HG03460 (cell line): ENCODE measurements around the gene KLK15.
A peak's percentile ranks its signal among the peaks of the same experiment; 100 is the strongest.
"Not testable (repeated sequence)": the region's sequence is repeated elsewhere in the genome, so short reads cannot be mapped to it uniquely, and the experiment has no call there.

Source experiments
- ATAC-seq: cut with Tn5 transposase; IDR thresholded peaks from one replicate; pipeline ENCODE4 v1.9.1; 2021; ENCODE audit not compliant: unreplicated experiment

Gene KLK15

DNA sequence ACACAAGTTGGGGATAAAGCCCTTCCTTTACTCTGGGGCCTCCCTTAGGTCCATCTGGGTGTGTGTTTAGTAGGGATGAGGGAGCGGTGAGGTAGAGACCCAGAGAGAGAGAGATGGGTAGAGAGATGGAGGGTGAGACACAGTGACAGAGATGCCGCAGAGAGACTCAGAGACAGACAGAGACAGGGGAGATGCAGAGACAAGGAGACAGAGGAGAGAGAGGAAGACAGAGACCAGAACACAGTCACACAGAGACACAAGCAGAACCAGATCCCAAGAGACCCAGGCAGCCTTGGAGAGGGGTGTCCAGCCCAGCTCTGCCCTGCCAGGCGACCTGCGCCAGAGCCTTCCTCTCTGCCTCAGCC, 12.1 kb downstream of the KLK15 start:
- no peak for ATAC-seq

DNA sequence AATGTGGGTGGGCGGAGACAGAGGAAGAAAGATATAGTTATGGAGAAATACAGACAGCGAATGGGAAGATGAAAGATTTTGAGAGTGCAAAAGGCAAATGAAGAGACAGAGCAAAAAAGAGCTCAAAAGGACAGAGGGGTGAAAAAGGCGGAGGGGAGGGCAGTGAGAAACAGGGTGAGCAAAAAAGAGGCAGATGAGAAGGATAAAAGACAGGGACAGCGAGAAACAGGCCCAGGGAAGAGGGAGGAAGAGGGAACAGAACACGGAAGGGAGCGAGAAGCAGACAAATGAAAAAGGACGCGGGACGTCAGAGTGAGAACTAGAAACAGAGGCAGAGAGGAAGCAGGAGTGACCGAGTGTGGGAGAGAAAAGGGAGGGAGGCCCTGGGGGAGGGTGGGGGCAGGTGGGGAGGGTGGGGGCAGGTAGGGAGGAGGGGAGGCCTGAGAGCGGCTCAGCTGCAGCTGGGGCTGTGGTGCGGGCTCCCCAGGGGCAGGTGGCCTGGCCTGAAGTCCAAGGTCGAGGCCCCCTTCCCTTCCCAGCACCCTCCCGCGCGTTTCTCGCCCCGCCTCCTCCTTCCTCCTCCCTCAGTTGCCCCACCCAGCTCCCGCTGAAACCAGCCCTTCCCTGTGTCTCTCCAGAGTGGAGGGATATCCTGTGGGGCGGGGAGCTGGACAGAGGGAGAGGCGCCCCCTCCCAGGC, 12.7 kb downstream of the KLK15 start:
- no peak for ATAC-seq

DNA sequence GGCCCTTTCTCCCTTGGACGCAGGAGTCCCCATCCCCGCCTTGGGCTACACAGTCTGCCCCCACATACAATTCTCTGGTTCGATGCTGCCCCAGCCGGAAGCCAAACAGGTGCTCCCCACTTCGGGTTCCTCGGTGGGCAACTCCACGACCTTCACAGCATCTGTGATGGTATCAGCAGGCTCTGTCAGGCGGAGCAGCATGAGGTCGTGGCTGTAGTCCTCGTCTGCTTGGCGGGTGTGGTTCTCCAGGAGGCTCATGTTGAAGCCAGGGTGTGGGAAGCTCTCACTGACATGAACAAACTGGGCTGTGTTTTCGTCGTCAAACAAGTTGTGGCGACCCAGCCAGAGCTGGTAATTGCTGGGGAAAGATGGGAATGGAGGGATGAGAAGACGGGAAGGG, 13.3 kb downstream of the KLK15 start:
- ATAC-seq: no peak

DNA sequence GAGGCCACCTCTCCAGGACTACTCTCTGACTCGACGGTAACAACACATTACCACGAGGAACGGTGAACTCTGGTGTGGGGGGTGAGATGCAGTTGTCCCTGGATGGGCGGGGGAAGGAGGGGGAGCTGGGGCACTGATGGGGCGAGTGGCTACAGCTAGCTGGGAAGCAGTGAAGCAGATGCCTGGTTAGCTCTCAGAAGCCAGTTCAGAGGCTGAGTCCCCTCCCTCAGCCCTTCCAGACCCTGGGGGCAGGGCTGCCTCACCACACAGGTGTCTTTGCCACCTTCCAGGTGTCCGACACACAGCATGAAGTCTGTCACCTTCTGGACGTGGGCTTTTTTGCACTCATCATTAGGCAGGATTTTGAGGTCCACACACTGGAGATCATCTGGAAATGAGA, 13.7 kb downstream of the KLK15 start:
- no peak for ATAC-seq

DNA sequence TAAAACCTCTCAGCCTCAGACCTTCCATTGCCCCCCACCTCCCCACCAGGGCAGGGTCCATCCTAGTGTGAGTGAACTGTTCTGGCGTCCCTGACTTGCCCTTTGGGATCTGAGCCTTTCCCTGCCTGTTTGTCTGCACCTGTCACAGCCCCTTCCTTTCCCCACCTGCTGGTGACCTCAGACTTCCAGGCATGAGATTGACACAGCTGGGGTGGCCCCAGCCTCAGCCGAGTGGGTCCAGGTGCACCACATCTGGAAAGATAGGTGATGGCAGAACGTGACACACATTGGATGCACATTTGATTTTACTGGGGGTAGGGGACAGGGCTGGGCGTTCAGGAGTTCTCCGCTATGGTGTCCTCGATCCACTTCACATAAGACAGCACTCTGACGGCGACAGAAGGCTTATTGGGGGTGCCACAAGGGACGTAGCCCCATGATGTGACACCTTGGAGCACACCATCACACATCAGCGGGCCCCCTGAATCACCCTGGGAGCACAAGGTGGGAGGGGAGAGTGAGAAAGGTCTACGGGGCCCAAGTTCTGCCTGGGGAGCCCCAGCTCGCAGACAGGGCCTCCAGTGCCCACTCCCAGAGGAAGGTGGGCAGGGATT, 14.4 kb downstream of the KLK15 start:
- no peak for ATAC-seq

DNA sequence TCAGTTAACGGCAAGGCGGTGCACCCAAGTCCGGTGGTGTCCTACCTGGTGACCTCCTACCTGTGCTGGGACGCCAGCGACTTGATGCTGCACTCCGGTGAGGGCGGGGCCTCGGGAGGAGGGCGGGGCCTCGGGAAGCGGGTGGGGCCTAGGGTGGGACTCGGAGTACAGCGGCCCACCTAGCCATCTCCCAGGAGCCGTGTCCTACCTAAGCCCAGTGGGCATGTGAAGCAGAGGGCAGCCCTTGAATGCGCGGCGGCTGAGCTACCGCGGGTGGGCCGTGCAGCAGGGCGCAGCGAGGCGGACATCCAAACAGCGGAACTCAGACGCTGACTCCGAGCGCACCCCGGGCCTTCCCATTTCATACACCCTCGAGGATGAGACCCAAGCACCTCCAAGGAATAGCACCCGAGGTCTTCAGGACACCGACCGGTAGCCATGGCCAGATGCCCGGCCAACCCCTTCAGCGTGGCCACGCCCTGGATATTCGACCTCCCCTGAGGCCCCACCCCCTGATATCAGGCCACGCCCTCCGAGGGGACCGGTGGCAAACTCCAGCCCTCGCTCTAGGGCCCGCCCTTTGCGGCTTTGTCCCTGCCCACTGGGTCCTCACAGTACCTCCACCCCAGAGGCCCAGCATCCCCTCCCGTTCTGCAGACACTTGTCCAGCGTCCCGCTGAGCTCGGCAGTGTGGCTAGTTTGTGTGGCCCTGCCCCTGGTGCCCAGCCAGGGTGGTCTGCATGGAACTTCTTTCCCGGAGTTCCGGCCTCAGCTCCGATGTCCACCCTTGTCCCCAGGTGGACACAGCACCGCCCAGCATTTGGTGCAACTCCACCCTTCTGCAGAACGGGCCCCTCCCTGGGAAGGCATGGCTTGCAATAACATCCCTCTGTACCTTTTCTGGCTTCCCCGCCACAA, 15.2 kb downstream of the KLK15 start:
- peak; percentile 58 for ATAC-seq

DNA sequence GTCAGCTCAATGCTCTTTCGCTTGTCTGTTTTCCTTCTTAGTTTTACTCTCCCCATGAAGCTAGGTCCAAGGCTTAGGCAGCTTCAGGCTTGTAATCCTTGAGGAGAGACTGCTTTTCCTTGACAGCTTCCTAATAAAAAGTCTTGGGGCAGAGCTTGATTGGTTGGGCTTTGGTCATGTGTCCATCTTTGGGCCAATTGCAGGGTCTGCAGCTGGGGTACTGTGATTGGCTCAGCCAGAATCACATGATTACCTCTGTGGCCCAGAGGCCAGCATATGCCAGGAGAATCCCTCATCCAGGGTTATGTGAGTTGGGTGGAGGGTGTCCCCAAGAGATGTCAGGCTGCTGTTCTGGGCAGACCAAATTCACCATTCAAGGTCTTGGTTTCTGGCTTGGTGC, 17.9 kb downstream of the KLK15 start:
- no peak for ATAC-seq

DNA sequence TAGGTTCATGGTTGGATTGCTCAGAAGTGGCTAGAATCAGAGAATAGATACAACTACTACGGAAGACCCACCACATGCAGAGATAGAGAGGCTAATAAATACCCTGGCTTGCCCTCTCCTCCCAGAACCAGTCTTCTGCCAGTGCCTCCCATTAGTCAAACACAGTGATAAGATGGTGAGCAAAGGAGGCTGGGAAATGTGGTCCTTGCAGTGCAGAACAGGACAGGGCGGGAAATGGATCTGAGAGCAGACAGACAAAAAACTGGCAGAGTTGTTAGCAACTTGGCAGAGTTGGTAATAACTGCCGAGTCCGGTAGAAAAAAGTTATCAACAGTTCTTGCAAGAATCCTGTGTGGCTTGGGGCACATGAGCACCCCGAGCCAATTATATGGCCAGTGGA, 18.5 kb downstream of the KLK15 start:
- no peak for ATAC-seq

DNA sequence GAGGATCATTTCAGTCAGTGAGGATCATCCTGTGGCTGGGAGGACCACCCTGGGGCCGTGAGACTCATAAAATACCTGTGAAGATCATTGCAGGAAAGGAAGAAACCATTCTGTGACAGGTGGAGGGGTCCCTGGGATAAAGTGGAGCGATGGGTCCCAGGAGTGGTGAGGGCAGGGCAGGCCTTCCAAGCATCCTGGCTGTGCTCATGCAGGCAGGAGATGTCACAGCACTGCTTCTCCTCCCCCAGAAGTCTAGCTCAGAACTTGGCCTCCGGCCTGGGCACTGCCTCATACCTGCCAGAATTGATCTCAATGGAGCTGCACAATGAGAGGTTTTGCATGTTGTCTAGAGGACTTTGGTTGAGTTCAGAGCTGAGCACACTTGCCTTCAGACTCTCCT, 20.9 kb downstream of the KLK15 start:
- ATAC-seq: no peak

DNA sequence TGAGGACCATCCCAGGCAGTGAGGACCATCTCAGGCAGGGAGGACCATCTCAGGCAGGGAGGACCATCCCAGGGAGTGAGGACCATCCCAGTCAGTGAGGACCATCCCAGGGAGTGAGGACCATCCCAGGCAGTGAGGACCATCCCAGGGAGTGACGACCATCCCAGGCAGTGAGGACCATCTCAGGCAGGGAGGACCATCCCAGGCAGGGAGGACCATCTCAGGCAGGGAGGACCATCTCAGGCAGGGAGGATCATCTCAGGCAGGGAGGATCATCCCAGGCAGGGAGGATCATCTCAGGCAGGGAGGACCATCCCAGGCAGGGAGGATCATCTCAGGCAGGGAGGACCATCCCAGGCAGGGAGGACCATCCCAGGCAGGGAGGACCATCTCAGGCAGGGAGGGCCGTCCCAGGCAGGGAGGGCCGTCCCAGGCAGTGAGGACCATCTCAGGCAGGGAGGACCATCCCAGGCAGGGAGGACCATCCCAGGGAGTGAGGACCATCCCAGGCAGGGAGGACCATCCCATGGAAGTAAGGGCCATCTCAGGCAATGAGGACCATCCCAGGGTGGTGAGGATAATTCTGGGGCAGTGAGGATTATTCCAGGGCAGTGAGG, 21.6 kb downstream of the KLK15 start:
- not testable (repeated sequence) for ATAC-seq

DNA sequence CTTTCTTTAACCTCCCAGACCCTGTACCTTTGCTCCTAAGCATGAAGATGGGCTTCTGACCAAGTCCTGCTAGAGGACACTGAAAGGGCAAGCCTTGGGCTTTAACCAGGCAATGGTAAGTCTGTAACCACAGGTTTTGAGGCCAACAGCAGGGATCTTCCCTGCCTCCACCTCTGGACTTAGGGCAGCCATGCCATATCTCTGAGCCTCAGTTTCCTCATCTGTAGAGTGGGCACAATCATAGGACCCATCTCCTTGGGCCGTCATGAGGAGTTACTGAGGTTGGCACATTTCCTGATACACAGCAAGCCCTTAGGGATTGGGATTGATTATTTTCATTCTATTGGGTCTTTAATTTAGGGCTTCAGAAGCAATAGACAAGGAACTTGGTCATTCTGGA, 24.5 kb downstream of the KLK15 start:
- no peak for ATAC-seq

DNA sequence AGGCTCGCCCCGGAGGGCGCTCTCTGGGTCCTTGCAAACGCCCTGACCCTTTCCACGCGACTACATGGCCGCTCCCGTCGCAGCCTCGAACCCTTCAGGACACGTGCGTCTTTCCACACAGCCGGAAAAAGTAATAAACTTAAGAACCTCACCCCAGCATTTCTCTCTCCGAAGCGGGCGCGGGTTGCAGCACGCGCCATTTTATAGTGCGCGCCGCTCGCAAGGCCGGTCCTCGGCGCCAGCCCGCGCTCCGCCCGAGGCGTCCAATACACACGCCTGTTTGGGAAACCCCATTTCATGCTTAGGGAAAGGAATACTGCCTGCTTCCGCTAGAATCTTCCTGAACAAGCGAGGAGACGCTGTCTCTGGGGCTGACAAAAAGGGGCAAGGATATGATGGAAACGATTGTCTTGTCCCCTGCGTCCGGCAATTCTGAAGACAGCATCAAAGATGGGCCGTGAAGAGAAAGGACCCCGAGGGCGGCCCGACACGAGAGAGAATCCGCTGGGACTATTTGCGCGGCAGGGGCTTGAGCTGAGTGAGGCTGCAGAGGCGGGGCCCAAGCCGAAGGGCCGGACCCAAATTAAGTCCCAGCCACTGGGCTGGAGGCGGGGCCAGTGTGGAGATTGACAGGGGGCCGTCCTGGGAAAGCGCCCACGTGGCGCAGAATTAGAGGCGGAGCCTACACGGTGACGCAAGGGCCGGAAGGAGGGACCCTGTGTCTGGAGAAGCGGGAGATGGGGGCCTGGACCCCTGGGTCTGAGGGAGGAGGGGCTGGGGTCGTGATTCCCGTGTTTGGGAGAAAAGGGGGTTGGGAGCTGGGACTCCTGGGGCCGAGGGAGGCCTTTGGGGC, 28.7 kb downstream of the KLK15 start:
- ATAC-seq: peak; percentile 93

DNA sequence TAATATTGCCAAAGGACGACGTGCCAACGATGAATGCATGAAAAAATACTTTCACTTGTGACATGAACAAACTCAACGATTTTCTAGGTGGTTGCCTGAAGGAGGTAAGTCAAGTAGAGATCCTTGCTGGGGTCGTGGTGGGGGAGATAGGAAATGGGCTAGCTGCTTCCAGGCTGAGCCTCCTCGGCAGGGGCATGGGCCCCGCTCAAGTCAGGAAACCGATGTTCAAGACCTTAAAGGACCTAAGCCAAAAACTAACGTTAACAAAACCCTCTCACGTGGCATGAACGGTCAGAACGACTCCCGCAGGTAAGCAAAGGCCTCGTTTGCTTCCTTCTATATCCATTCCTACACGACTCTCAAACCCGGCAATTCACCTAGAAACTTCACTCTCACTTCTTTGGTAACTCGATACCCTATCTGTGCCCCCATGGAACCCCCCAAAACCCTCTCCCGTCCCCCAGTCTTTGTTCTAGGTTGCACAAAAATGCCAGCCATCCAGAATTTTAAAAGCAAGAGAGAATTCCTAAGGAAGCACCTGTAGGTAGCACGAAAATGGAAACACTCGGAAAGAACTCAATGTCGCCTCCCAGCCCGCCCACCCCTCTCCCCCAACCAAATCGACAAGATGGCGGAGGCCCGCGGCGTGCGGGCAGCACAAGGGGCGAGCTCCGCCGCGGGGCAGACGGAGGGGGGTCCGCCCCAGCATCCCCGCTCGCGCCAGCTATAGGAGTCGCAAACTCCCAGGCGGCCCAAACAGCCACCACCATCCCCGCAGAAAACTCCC, 29.5 kb downstream of the KLK15 start:
- ATAC-seq: no peak

DNA sequence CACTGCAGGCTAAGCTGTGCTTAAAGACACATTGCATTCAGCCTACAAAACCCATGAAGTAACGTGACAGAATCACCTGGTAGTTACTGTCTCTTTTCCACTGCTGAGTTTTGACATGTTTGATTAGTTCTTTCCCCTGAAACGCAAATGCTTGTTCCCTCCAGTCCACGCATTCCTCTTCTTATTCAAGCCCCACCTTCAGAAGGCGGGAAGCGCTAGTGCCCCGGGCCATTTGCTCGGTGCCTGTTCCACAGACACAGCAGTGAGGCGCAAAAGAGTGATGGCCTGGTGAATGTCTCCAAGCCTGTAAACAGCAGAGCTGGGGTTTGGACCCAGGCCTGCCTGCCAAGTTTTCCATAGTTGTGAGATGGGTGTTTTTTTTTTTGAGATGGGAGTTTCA, 32.3 kb downstream of the KLK15 start:
- no peak for ATAC-seq

DNA sequence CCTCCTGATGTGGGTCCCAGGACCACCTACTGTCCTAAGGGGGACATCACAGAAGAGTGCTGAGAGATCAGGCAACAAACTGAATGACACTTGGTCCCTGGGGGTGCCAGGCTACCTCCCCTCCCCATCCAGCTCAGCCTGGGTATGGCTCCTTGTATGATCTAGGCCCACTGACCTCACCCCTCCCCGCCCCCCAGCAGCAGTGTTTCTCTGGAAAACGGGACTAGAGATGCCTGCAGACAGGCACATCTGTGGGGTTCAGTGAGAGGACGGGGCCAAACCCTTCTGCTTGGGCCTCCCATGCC, 33.9 kb downstream of the KLK15 start:
- ATAC-seq: no peak

DNA sequence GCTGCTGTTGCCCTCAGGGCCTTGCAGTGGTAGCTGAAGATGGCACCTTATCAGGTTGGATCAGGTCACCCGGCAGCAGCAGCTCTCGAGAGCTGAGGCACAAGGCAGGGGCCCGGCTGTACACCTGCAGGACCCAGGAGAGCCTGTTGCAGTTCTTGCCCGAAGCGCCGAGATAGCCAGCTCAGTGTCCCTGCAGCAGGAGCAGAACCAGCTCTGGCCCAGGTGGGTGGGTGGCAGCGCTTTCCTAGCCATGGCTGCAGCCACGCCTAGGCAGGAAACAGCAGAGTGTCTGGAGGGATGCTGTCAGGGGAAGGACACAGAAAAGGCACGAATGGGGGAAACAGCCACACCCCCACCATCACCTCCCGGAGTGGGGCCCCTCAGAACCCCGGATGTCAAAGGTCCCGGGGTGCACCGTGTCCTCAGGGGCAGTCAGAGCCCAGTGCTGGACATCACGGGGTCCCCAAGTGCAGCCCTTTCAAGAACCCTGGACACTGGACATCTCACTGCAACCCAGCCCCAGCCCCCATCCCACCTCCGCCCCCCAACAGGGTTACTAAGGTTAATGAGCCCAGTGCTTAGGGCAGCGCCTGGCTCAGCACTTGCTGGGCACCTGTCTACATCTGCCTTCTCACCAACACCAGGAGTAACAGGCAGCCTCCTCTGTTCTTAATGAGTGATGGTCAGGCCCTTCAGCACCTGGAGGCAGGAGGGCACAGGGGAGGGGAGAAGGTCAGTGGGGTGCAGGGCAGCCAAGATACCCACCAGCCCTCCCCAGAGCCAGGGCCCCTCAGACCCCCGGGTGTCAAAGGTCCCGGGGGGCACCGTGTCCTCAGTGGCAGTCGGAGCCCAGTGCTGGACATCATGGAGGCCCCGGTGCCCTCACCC, 34.5 kb downstream of the KLK15 start:
- no peak for ATAC-seq

DNA sequence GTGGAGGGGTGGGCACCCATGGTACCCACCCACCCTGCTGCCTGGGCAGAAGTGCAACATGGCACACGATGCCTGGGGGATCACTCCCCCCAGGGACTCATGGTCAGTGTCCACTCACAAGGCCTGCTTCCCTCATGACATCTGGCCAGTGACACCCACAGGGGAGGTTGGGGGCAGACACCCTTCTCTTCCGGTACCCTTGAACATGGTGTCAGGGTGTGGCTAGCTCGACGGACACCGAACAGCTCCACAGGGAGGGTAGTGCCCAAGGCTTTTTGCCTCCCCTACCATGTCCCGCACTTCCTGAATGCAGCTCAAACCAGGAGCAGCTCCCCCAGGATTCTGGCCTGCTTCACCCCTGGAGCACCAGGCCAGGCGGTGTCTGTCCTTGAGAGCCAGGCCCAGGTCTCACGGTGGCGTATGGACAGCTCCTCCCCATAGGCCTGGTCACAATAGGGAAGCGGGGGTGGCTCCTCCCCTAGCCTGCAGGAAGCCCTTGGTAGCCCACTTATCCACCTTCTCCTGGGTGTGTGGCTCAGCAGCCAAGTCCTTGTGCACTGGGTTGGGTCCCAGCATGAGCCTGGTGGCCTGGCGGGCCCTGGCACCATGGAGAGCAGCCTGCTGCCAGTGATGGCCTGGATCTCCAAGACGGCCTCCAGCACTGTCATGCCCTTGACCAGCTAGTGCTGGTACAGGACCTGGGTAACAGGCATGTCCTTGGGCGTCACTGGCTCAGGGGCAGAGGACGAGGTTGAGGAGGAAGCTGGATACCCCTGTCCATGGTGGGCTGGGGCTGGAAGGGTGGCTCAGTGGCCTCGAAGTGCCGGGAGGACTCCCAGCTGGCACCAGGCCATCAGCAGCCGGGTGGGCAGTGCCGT, 35.4 kb downstream of the KLK15 start:
- no peak for ATAC-seq

DNA sequence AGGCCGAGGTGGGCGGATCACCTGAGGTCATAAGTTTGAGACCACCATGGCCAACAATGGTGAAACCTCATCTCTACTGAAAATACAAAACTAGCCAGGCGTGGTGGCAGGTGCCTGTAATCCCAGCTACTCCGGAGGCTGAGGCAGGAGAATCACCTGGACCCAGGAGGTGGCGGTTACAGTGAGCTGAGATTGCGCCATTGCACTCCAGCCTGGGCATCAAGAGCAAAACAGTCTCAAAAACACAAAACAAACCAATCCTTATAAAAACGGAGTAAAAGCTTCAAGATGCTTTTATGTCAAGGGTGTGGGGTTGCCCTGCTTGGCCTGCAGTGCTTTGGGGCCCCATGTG, 36.0 kb downstream of the KLK15 start:
- no peak for ATAC-seq
